ENCODE measurements around the gene TEX51.

TEX51 gene

DNA sequence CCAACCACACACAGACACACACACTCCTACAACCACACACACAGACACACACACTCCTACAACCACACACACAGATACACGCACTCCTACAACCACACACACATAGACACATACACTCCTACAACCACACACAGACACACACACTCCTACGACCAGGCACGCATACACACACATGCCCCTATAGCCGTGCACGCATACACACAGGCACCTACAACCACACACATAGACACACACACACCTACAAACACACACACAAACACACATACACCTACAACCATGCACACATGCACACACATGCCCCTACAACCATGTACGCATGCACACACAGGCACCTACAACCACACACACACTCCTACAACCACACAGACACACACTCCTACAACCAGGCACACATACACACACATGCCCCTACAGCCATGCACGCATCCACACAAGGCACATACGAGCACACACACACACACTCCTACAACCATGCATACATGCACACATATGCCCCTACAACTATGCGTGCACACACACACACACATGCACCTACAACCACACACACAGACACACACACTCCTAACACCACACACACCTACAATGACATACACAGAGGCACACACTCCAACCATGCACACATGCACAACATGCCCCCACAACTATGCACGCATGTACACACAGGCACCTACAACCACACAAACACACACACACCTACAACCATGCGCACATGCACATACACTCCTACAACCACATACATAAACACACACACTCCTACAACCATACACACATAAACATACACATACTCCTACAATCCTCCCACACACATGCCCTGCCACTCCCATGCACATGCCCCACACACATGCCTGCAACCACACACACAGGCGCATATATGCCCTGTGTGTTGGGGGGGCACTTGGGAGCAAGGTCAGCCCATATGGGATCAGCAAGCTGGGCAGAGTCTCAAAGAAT is 19.1 kb upstream of the TEX51 start:
- no peak for DNase-seq

DNA sequence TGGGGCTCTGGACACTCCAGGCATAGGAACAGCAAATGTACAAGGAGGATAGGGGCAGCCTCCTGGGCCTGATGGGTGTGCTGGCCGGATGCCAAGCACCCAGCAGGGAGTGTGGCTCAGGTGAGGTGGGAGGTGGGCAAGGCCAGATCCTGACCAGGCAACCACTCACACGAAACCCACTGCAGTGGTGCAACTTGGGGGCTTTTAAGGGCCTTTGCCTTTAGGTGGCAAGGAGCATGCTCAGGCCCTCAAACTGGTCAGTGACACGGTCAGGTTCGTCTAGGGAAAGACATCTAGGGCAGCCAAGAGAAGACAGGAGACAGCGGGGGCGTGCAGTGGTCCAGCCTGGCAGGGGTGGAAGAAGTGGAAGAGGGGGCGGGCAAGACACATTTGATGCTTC is 18.4 kb upstream of the TEX51 start:
- DNase-seq = no peak

DNA sequence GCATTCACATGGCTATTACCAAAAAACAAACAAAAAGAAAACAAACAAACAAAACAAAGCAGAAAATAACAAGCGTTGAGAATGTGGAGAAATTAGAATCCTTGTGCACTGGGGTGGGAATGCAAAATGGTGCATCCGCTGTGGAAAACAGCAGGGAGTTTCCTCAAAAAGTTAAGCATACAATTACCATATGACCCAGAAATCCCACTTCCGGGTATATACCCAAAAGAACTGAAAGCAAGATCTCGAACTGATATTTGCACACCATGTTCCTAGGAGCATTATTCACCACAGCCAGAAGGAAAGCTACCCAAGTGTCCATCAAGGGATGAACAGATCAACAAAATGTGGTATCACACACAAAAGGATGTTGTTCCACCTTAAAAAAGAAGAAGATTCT is 17.9 kb upstream of the TEX51 start:
- no peak for DNase-seq

DNA sequence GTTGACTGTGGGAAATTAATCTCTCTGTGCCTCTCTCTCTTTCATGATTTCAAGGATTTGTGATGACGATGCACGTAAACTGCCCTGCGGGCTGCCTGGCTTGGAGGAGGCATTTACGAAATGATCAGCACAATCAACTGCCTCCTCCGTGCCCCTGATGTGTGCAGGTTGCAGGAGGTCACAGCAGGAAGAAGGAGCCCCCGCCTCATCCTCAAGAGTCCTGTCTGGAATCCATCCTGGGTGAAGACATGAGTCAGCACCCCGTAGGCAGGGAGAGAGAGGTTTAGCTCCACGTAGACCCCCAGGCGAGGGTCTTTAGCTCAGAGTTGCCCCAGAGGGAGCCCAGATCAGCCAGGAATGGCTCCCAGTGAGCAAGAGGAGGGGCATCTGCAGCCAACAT is 17.1 kb upstream of the TEX51 start:
- DNase-seq = no peak

DNA sequence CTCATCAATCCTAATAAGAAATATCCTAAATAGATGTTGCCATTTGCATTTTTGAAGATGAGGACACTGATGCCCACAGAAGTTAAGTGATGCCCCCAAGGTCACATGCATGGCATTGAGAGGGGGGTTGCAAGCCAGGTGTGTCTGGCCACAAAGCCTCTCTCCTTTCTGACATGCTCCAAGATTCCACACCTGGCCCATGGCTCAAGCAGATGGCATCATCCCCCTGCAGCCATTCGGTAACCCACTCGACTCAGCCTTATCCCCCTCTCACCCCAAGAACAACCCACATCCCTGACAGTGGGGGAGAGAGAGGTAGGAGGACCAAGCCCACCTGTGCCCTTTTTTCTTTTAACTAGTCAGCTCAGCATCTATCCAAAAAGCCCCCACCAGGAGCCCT is 16.5 kb upstream of the TEX51 start:
- DNase-seq = no peak

DNA sequence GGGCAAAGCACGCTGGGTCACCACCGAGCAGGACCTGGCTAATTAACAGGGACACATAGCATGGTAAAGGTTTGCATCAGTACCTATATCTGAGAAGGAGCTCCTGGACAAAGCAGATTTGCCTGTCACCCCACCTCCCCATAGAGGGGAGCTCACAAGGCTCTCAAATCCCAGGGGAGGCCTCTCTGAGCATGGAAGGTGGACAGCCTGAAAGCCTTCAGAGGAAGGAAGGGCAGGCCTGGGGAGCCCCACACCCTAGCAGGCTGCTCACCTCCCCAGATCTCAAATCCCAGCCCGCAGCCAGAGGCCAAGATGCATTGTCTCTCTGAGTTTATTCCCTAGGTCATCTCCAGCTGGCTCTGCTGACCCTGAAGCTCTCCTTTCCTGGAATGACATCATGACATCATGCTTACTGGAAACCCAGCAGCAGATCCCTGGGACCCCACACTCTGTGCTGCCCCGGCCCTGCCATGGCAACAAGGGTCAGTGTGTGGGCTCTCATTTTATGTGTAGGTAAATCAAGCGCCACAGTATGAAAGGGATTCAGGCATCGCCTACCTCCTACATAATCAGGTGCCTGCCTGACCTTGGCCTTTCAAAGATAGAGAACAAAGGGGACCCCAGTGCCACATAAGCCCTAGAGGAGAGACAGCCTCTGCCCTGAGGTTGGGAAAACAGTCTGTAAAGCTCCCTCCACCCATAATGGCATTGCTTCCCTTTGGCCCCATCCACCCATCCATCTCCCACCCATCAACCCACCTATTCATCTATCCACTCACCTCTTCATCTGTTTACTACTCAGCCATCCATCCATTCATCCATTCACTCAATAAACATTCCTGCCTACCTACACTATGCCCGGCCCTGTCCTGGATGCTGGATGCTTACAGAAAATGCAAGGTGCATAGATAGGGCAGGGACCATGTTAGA is 15.7 kb upstream of the TEX51 start:
- no peak for DNase-seq

DNA sequence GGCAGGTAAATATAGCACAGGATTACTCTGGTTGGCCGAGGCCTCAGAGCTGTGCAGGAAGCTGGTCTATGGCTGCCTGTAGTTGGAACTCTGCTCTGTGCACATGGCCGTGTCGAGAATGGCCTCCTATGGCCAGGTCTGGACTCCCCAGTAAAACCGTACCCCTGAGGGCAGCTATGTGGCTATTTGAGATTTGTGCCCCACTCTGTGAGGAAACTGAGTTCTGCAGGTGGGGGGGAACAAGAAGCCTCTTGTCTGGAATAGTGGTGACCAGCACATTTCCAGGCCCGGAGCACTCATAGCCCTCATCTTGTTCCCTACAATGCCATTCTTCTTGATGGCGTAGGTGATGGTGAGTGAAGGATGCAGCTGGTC is 15.0 kb upstream of the TEX51 start:
- no peak for DNase-seq

DNA sequence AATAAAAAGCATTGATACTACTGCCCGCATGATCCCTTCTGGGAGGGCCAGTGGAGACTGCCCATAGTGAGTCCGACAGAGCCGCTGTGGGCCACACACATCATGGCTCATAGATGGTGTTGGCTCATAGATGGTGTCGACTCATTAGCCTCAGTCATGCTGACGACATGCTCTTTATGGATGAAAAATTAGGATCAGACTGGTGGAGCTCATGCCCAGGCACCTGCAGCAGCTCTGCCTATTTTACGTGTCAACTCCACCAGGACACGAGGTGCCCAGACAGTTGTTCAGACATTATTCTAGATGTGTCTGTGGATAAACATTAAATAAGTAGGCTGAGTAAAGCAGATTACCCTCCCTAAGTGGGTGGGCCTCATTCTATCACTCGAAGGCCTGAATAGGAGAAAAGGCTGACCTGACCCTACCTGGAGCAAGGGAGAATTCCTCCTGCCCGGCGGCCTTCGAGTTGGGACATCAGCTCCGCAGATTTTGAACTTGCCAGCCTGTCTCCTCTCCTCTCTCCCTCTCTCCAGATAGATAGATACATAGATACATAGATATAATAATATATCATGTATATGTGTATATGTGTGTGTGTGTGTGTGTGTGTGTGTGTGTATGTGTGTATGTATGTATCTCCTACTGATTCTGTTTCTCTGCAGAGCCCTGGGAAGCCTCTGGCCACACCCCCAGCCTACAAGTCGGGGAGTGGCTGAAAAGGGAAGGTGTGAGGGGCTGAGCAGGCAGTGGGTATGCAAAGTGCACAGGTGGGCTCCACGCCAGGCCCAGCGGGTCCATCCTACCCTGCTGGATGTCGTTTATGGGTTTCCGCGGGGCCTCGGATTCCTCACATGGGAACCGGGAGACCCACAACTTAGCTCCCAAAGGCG is 13.6 kb upstream of the TEX51 start:
- DNase-seq = no peak

DNA sequence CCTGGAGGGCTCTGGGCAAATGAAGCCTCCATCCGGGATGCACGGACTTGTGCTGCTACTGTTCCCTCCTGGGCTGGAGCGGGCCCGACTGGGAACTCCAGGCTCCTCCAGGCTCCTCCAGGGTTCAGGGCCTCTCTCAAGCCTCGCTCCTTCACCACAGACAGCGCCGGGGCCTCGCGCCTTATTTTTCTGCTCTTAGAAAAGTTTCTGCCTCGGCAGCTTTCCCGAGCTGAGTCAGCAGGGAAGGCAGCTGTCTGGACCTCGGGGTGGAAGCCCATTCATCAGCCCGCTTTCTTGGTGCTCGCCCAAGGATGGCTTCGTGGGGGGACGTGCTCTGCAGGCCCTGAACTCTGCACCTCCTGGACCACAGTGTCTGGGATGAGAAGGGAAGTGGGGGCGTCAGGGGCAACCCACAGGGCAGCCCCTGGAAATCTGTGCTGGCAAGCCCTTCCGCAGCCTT is 12.9 kb upstream of the TEX51 start:
- no peak for DNase-seq

DNA sequence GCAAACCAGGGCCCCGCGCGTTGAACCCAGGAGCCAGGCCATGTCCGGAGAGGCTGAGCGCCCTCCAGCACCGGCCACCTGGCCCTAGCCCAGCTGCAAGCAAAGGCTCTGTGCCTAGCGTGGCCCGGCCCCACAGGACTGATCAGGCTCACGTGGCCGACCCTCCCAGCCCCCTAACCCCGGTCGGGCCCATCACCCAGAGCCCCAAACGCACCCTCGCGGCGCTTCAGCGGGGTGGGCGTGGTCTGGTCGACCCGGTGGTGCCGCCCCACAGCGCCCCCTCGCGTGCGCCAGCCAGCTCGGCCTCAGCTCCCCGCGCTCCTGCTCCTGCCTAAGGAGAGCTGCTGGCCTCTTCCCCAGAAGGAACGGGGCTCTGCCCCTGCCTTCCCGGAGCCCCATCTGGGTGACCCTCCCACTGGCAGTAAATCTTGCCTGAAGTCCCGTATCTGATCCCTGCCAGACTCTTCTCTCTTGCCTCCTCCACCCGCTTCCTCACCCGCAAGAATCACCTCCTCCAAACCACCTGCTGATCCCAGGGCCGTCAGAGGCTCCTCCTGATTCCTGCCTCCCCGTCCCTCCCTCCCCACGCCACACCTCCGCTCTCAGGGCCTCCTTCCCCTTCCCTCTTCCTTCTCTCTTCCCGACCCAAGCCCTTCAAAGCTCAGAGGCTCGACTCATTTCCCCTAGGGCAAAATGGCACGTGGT is 12.3 kb upstream of the TEX51 start:
- no peak for DNase-seq

DNA sequence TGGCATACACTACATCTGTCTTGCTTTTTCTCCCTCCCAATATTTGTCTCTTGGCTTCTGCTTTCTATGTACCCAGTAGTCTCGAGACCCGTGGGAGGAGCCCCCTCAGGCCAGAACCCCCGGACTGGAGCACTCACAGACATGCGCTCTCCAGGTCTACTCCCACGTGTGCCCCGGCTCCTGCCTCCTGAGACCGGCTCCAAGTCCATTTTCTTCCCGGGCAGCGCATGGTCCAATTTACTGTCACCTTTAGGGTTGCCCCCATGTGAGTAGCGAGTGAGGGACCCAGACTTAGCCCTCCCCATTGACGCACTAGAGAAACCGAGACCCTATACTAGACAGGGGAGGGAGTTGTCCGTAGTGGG is 11.8 kb upstream of the TEX51 start:
- DNase-seq = no peak

DNA sequence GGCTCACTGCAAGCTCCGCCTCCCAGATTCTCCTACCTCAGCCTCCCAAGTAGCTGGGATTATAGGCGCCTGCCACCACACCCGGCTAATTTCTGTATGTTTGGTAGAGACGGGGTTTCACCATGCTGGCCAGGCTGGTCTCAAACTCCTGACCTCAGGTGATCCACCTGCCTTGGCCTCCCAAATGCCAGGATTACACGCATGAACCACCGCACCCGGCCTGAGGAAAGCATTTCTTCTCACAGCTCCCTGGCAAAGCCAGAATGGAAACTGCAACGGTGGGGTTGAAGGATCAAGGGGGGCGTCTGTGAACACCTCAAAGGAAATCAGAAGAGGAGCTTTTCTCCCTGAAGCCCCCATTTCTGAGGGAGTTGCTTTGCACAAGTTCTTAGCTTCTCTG is 11.2 kb upstream of the TEX51 start:
- DNase-seq = no peak

DNA sequence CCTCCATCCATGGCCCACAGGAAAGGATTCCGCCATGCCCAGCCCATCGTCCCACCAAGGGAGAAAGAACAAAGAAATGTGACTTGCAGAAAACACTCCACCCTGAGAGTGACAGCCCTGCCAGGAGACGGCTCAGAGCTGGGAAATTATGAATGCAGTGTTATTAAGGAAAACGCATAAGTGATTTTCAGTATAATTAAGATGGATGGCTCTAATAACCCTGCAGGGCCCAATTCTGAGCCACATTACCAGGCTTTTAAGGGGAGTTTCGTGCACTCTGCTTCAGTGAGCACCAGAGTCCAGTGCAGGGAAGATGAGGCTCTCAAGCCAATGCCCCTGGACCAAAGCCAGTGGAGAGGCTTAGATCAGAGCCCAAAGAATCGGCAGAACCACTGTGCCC is 10.6 kb upstream of the TEX51 start:
- DNase-seq = no peak

DNA sequence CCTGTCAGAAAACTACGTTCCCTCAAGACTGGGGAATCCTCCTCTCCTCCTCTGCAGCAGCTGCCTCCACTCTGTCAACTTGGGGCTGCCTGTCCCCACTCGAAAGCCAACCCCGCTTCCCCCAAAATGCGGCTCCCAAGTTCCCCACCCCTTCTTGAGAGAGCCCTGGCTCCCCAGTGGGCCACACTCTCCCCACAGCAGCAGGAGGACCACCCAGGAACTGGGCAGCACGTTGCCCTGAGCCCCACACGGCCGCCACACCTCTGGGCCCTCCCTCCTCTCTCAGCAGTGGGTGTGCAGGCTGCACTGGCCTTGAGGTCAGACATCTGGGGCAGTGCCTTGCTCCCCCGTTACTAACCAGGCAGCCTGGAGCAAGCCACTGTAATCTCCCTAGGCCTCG is 9.6 kb upstream of the TEX51 start:
- DNase-seq = no peak

DNA sequence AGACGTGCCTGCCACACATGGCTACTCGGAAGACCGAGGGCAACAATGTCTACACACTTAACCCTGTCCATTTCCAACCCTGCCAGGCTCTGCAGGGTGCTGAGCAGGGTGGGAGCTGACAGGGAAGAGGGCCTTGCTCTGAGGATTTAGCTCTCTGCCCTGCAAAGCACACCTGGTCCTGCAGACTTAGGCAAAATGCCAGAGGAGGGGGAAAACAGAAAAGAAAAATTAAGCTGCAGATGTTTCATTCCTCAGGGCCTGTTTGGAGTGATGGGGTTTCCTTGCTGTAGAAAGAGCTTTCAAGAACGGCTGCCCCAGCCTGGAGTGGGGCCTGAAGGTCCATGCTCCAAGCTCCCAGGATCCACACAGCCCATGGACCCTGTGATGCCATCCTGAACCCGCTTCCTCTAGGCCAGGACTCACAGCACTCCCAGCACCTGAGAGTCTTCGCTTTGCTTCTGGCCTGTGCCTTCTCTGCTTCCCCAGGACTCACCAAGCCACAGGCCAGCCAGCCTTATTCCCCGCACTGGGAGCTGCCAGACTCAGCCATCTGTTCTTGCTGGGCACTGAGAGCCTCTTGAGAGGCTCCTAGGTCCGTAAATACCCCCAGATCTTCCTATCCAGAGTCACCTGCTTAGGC is 9.1 kb upstream of the TEX51 start:
- no peak for DNase-seq

DNA sequence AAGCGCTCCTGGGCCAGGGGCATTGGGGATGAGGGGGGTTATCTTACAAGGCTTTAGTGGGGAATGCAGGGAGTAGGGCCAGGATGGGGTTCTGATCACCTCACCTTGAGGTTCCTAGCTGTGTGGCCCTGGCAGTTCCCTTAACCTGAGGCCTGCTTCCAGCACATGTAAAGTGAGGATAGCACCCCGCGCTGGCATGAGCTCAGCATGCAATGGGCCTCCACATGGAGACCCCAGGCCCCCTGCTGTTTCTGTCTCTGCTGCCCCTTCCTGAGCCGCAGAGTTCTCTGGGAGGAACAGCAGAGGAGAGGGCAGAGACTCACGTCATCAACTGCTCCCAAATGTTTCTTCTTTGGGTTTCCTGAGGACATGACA is 8.6 kb upstream of the TEX51 start:
- DNase-seq = no peak

DNA sequence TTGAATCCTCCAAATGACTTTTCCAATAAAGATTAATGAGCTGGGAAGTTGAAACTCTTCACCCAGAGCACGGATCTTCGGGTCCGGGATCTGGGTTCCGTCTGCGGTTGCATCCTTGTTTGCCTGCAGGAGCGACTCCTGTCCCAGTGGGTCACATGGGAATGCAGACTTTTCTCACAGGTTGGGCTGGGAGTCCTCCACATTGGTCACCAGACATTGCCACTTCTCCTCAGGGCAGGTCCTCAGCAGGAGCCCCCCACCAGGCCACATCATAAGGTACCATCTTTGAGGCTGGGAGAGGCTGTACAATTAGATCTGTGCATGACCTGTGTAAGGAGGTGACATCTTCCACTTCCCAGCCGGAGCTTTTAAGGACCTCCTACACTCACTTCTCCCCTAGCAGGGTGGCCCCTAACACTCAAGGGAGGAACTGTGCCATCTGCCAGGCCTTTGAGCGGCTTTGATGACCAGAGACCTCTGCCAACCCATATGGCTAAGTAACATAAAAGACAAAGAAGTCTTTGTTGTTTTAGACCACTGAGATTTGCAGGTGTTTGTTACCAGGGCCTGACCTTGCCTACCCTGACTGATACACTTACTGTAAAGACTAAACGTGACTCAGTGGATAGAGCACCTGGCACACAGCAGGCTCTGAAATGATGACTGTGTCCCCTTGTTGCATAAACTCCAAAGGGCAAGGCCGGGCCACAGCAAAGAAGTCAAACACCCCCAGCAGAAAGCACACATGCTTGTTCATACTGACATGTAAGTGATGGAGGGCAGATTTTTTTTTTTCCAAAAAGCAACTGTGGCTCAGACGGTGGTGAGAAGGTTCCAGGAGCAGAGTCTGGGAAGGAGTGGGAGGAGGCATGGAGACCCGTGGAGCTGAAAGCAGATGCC is 7.9 kb upstream of the TEX51 start:
- DNase-seq = no peak

DNA sequence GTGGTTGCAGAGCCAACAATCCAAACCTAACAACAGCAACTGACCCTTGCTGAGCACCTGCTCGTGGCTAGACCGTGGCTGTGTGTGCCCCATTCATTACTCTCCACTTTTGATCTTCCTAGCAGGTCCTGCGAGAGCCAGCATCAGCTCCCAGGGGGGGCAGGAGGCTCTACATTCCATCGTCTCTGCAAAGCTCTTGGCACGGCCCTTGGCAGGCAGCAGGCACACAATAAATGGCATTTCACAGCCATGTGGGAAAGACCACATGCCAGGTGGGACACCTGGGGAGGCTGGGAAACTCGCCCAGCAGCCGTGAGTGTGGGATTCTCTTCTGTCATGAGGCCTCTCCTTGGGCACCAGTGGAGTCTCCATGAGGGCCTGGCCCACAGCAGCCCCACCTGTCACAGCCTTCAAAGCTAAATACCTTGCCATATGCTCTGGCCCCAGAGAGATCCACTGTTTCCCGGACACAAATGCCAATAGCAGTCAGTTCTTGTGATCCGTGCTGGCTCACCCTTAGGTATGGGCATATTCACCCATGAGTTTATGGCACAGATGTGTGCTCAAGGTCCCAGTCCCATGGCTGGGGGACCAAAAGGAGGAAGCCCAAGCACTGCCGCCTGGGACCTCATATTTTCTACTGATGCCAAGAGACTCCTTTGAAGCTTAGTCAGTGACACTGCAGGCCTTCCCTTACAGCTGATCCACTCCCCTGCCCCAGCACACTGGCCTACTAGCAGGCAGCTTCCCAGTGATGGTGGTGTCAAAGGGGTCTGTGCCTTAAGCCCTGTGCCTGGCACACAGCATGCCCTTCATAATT is 6.8 kb upstream of the TEX51 start:
- DNase-seq = no peak

DNA sequence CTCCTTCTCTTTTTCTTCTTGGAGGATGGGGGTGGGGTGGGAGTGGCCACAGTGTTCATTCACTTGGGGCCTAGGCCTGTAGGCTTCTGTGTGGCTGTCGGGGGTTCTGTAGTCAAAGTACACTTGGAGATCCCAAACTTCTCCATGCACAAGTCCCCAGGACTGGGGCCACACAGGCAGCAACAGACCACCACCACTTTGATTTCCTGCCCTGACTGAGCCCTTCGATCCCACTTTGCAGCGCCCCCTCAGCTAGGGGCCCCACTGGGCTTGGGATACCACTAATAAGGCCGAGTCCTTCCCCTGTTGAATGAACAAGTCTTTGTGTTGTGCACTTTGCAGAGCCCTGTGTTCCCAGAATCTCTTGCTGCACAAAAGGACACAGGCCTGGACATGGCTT is 5.5 kb upstream of the TEX51 start:
- DNase-seq = no peak

DNA sequence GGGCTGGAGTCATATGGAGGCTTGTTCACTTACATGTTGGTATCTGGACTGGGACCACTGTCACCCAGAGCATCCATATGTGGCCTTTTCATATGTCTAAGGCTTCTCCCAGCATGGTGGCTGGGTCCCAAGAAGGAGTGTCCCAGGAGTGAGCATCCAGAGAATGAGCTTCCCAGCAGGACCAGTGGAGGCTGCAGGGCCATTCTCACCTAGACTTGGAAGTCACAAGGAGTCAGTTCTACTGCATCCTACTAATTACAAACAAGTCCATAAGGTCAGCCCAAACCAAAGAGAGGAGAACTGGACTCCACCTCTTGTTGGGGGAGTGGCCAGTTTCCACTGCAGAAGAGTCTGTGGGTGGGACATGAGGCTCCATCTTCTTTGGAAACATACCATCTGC is 5.1 kb upstream of the TEX51 start:
- DNase-seq = no peak
